Smooth muscle cell (in vitro differentiated cells): ENCODE data around the gene SCYGR8. TPM values are rescaled to one million over a fixed set of nuclear protein-coding genes. Genes with fewer than 3 reads are reported as not detected.

ENCODE experiments used
- DNase-seq: peaks from one replicate; lab custom pipeline; 2025; ENCODE audit not compliant: unreplicated experiment; lab: John Stamatoyannopoulos, UW
- H2AFZ ChIP-seq: fragments of 200-600 bp; sonication (generic); 2 replicates; pipeline ENCODE4 v1.6.0; 2016; ENCODE audit warnings: antibody characterized with exemption, low read depth, mild to moderate bottlenecking
- H3F3A ChIP-seq: fragments of 200-600 bp; sonication (generic); 2 replicates; pipeline ENCODE4 v1.6.0; 2017; ENCODE audit warnings: antibody characterized with exemption, low read depth
- H3K27ac ChIP-seq: fragments of 200-600 bp; sonication (generic); 2 replicates; pipeline ENCODE4 v1.5.1; 2016; ENCODE audit warnings: low read depth, mild to moderate bottlenecking
- H3K27me3 ChIP-seq: fragments of 200-600 bp; sonication (generic); 2 replicates; pipeline ENCODE4 v1.6.1; 2016; ENCODE audit warnings: low read depth, mild to moderate bottlenecking
- H3K36me3 ChIP-seq: fragments of 200-600 bp; sonication (generic); 2 replicates; pipeline ENCODE4 v1.5.1; 2016; ENCODE audit warnings: low read depth
- H3K4me1 ChIP-seq: fragments of 200-600 bp; sonication (generic); 2 replicates; pipeline ENCODE4 v1.5.1; 2016; ENCODE audit warnings: low read depth
- H3K4me2 ChIP-seq: fragments of 200-600 bp; sonication (generic); 2 replicates; pipeline ENCODE4 v1.6.0; 2016; ENCODE audit warnings: mild to moderate bottlenecking
- H3K4me3 ChIP-seq: fragments of 200-600 bp; sonication (generic); 2 replicates; pipeline ENCODE4 v1.5.1; 2016; ENCODE audit warnings: mild to moderate bottlenecking
- H3K79me2 ChIP-seq: fragments of 200-600 bp; sonication (generic); 2 replicates; pipeline ENCODE4 v1.6.0; 2016; ENCODE audit warnings: low read depth, mild to moderate bottlenecking
- H3K9ac ChIP-seq: fragments of 200-600 bp; sonication (generic); 2 replicates; pipeline ENCODE4 v1.6.0; 2016; ENCODE audit warnings: low read depth
- H3K9me3 ChIP-seq: fragments of 200-600 bp; sonication (generic); replicated peaks from 2 replicates; pipeline ENCODE4 v1.5.1; 2016; ENCODE audit warnings: low read depth
- H4K20me1 ChIP-seq: fragments of 200-600 bp; sonication (generic); 2 replicates; pipeline ENCODE4 v1.6.0; 2016; ENCODE audit warnings: low read depth
- WGBS: methylation state at CpG from one replicate; pipeline ENCODE4 v1.1.7; 2016; ENCODE audit warnings: low lambda C conversion rate; 5-methylcytosine and 5-hydroxymethylcytosine counted together
- polyA plus RNA-seq: library from polyadenylated mRNA; unstranded; fragments of >200 nt; fragmentation: Nextera tagmentation; extraction: Ambion mirVana; gene quantifications from 2 replicates; pipeline ENCODE4 v1.2.1, GENCODE V29; 2016
- total RNA-seq: library from RNA; depleted of rRNA; stranded (reverse); fragments of >200 nt; gene quantifications from 2 replicates; pipeline ENCODE4 v1.2.3, GENCODE V29; 2014
- TF ChIP-seq, protein P1 (sequence below): fragments of 200-600 bp; sonication (generic); IDR thresholded peaks from 2 replicates; pipeline ENCODE4 v1.5.1; 2017; ENCODE audit warnings: borderline replicate concordance, mild to moderate bottlenecking, antibody characterized with exemption; ENCODE audit not compliant: insufficient read depth, poor library complexity, severe bottlenecking

The SCYGR8 gene
- total and polyA plus RNA-seq, 2 experiments from 2014 or later: not detected

- H3F3A ChIP-seq: no peaks in the 10 kb centered on the region
- H3K4me1 ChIP-seq: peaks cover 4% of the 10 kb centered on the region
- no peak overlapping the region for H3K4me2 ChIP-seq
- no peak overlapping the region for H3K27ac ChIP-seq
- no peaks in the 10 kb centered on the region for H4K20me1 ChIP-seq
- H3K9me3 ChIP-seq: no peaks in the 10 kb centered on the region
- DNase-seq: no peak
- no peaks in the 10 kb centered on the region for H3K79me2 ChIP-seq
- TF ChIP-seq, protein P1, sequence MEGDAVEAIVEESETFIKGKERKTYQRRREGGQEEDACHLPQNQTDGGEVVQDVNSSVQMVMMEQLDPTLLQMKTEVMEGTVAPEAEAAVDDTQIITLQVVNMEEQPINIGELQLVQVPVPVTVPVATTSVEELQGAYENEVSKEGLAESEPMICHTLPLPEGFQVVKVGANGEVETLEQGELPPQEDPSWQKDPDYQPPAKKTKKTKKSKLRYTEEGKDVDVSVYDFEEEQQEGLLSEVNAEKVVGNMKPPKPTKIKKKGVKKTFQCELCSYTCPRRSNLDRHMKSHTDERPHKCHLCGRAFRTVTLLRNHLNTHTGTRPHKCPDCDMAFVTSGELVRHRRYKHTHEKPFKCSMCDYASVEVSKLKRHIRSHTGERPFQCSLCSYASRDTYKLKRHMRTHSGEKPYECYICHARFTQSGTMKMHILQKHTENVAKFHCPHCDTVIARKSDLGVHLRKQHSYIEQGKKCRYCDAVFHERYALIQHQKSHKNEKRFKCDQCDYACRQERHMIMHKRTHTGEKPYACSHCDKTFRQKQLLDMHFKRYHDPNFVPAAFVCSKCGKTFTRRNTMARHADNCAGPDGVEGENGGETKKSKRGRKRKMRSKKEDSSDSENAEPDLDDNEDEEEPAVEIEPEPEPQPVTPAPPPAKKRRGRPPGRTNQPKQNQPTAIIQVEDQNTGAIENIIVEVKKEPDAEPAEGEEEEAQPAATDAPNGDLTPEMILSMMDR: no peak
- no peaks in the 10 kb centered on the region for H3K36me3 ChIP-seq
- WGBS: 100% methylated on average over 1 of the region's 1 CpG
- no peak overlapping the region for H2AFZ ChIP-seq
- no peak overlapping the region for H3K9ac ChIP-seq
- no peak overlapping the region for H3K4me3 ChIP-seq
- H3K27me3 ChIP-seq: no peaks in the 10 kb centered on the region
These were observed 32.4 kb upstream of the SCYGR8 start for GRCh38 chr2:227713291-227713690.

DNA sequence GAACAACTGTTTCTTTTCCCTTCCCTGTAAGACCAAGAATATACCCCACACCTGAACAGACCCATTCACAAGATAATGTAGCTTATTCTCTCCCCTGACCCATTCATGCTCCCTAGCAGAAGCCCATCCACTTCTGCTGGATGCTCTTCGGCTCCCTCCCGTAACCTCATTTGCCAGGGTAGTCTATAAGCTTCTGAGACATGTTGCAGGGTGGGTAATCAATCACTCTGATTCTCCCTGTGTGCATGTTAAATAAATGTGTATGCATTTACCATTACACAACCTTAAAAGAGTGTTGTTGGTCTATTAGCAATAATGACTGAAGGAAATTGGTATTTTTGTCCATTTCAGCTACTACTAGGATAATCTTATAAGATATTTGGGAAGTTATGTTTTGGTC, 29.2 kb upstream of the SCYGR8 start:
- Histone ChIP-seq H3K9me3 (no peaks in the 10 kb centered on the region), H3K27ac (no peak overlapping the region), H3K4me3 (no peak overlapping the region), H3K79me2 (no peaks in the 10 kb centered on the region), H3K4me1 (peaks cover 4% of the 10 kb centered on the region), H3F3A (no peaks in the 10 kb centered on the region), H3K27me3 (no peaks in the 10 kb centered on the region), H3K4me2 (no peak overlapping the region), H3K36me3 (no peaks in the 10 kb centered on the region), H3K9ac (no peak overlapping the region), H2AFZ (no peak overlapping the region), H4K20me1 (no peaks in the 10 kb centered on the region)
- no peak for DNase-seq
- TF ChIP-seq, protein P1: no peak
- WGBS: 96% methylated on average over 2 of the region's 2 CpGs

GRCh38 chr2:227717687-227718567, 27.8 kb upstream of the SCYGR8 start, which contains the start of gene SLC19A3:
TSS of gene SLC19A3 (minus strand) at chr2:227718028. CDS start at chr2:227702318, 15,710 bp downstream.
- H2AFZ ChIP-seq: peak within 1 kb of the TSS; percentile 100
- no peak within 1 kb of the TSS for H3K9ac ChIP-seq
- no peaks in the 10 kb centered on the region for H3K9me3 ChIP-seq
- WGBS: 5% methylated on average over 35 of the region's 35 CpGs
- H3K36me3 ChIP-seq: no peaks in the 10 kb centered on the region
- H3K27me3 ChIP-seq: no peaks in the 10 kb centered on the region
- TF ChIP-seq, protein P1: no peak
- no peaks in the 10 kb centered on the region for H4K20me1 ChIP-seq
- no peaks in the 10 kb centered on the region for H3F3A ChIP-seq
- no peaks in the 10 kb centered on the region for H3K79me2 ChIP-seq
- peak within 1 kb of the TSS; percentile 85 for H3K4me2 ChIP-seq
- peaks cover 4% of the 10 kb centered on the region for H3K4me1 ChIP-seq
- DNase-seq: peak; percentile 77
- peak within 1 kb of the TSS; percentile 74 for H3K27ac ChIP-seq
- H3K4me3 ChIP-seq: peak within 1 kb of the TSS; percentile 61
